Panc1 (cell line): ENCODE measurements around the gene CSF3R. TPM values are rescaled to one million over a fixed set of nuclear protein-coding genes. Genes with fewer than 3 reads are reported as not detected.
A peak's percentile ranks its signal among the peaks of the same experiment; 100 is the strongest.

Source experiments
- ATAC-seq: fragments of 200-7000 bp; cut with Tn5 transposase; 2 replicates; pipeline ENCODE4 v1.9.1; 2020; ENCODE audit warnings: mild to moderate bottlenecking, moderate library complexity
- BruUV-seq: library from RNA; stranded (reverse); fragments of 400-500 nt; replicated peaks from 2 replicates; lab custom pipeline; 2021; lab: Mats Ljungman, UMichigan
- CTCF ChIA-PET: fragments of 300-600 bp; sonication (Branson Sonifier 250); formaldehyde crosslinking; loops from one replicate; lab custom pipeline; 2022; ENCODE audit warnings: antibody characterized with exemption; lab: Charles Lee
- POLR2A ChIA-PET: fragments of 300-600 bp; sonication (Branson Sonifier 250); formaldehyde crosslinking; loops from one replicate; lab custom pipeline; 2022; ENCODE audit warnings: antibody characterized with exemption; lab: Charles Lee
- DNase-seq: peaks from one replicate; pipeline ENCODE4 v3.0.0-alpha.2; 2010; ENCODE audit warnings: low read depth, low spot score
- H3K27ac ChIP-seq: 2 replicates; pipeline ENCODE4 v1.5.1; 2011; ENCODE audit warnings: mild to moderate bottlenecking, low read length, inconsistent platforms
- H3K27me3 ChIP-seq: fragments of 200-500 bp; sonication (Bioruptor generic); 2 replicates; pipeline ENCODE4 v1.6.0; 2014; ENCODE audit warnings: low read length, inconsistent platforms; ENCODE audit not compliant: control insufficient read depth, insufficient read depth
- H3K36me3 ChIP-seq: fragments of 200-500 bp; sonication (Bioruptor generic); 2 replicates; pipeline ENCODE4 v1.5.1; 2014; ENCODE audit warnings: inconsistent platforms, mild to moderate bottlenecking, low read length, moderate library complexity; ENCODE audit not compliant: control insufficient read depth, insufficient read depth
- H3K4me1 ChIP-seq: 2 replicates; pipeline ENCODE4 v1.5.1; 2011; ENCODE audit warnings: inconsistent platforms, mild to moderate bottlenecking, low read length, moderate library complexity; ENCODE audit not compliant: control insufficient read depth, insufficient read depth
- H3K4me3 ChIP-seq, 2 experiments: 2 replicates each; pipeline ENCODE4 v1.5.1; 2011 to 2012; ENCODE audit warnings: low read depth in 2 of 2, low read length in 2 of 2, mild to moderate bottlenecking in 2 of 2, inconsistent platforms in 1 of 2, moderate library complexity in 1 of 2
- H3K9me3 ChIP-seq: fragments of 200-500 bp; sonication (Bioruptor generic); 2 replicates; pipeline ENCODE4 v1.5.1; 2014; ENCODE audit warnings: low read depth, mild to moderate bottlenecking, inconsistent platforms, low read length, moderate library complexity; ENCODE audit not compliant: control insufficient read depth, insufficient read depth
- CTCF ChIP-seq: fragments of 450-650 bp; IDR thresholded peaks from 2 replicates; pipeline ENCODE4 v1.5.1; 2017; ENCODE audit warnings: mild to moderate bottlenecking
- POLR2AphosphoS5 ChIP-seq: IDR thresholded peaks from 2 replicates; pipeline ENCODE4 v1.6.1; 2012; ENCODE audit warnings: mild to moderate bottlenecking, low read depth, low read length, moderate library complexity
- REST ChIP-seq, 2 experiments: IDR thresholded peaks; 2 replicates each; pipeline ENCODE4 v1.6.1; 2011 to 2012; ENCODE audit warnings: low read depth in 2 of 2, control low read depth in 1 of 2, low read length in 1 of 2, mild to moderate bottlenecking in 1 of 2, moderate library complexity in 1 of 2; ENCODE audit not compliant: insufficient read depth in 1 of 2
- SIN3A ChIP-seq: IDR thresholded peaks from 2 replicates; pipeline ENCODE4 v1.6.1; 2012; ENCODE audit warnings: low read depth, mild to moderate bottlenecking, low read length, moderate library complexity, borderline replicate concordance; ENCODE audit not compliant: insufficient read depth
- TCF7L2 ChIP-seq: IDR thresholded peaks from 2 replicates; pipeline ENCODE4 v1.6.1; 2011; ENCODE audit warnings: mild to moderate bottlenecking, low read depth, low read length, inconsistent platforms
- in situ Hi-C: cut with HindIII; loops from 2 replicates; pipeline ENCODE4 v1.10.0; 2016; ENCODE audit warnings: low sequenced_read_pairs, low pct_unique_long_range_greater_than_20kb
- intact Hi-C: fragments of 100-400 bp; cut with micrococcal nuclease; formaldehyde crosslinking; loops from one replicate; pipeline ENCODE4 v1.10.0; 2022; ENCODE audit not compliant: unreplicated experiment
- total RNA-seq: library from RNA; stranded (reverse); gene quantifications from one replicate; pipeline ENCODE4 v1.2.1, GENCODE V29; 2021; ENCODE audit not compliant: unreplicated experiment

Gene CSF3R
- total RNA-seq, 1 experiment from 2014 or later: 0.31 TPM

GRCh38 chr1:36465731-36466369, 16.9 kb downstream of the CSF3R start:
- POLR2A ChIA-PET: no interaction called here
- no peaks in the 10 kb centered on the region for H3K27me3 ChIP-seq
- ATAC-seq (no peak), DNase-seq (no peak)
- H3K4me3 ChIP-seq: no peak overlapping the region
- peak overlapping the region; percentile 91; the same call in 1 of the 2 replicates for H3K27ac ChIP-seq
- no peaks in the 10 kb centered on the region for H3K9me3 ChIP-seq
- CTCF ChIA-PET: no interaction called here
- peaks cover 8% of the 10 kb centered on the region for H3K4me1 ChIP-seq
- in situ Hi-C loops (no loop called here), intact Hi-C loops (no loop called here)
- peaks cover 7% of the 10 kb centered on the region for H3K36me3 ChIP-seq
- BruUV-seq: no TSS peak
- TF ChIP-seq POLR2AphosphoS5: no peak
- TF ChIP-seq SIN3A: no peak
- TF ChIP-seq REST (IDR thresholded peaks at IDR 0.05; ENCODE audit: insufficient read depth in 1 of 2, low read depth in 2 of 2, low read length in 1 of 2): no peak
- no peak for TF ChIP-seq TCF7L2
- no peak for TF ChIP-seq CTCF

- intact Hi-C loops (no loop called here), in situ Hi-C loops (no loop called here)
- CTCF ChIA-PET: no interaction called here
- POLR2A ChIA-PET: no interaction called here
- TF ChIP-seq SIN3A (no peak), REST (IDR thresholded peaks at IDR 0.05; ENCODE audit: insufficient read depth in 1 of 2, low read depth in 2 of 2, low read length in 1 of 2) (no peak), POLR2AphosphoS5 (no peak), TCF7L2 (no peak), CTCF (no peak)
- Histone ChIP-seq H3K4me3 (peak overlapping the region; percentile 93 to 99), H3K27ac (peak overlapping the region; percentile 91), H3K27me3 (no peaks in the 10 kb centered on the region), H3K4me1 (peaks cover 8% of the 10 kb centered on the region), H3K9me3 (no peaks in the 10 kb centered on the region), H3K36me3 (peaks cover 8% of the 10 kb centered on the region)
- ATAC-seq (peak; percentile 69), DNase-seq (peak; percentile 15)
- BruUV-seq: TSS peak; percentile 99
Observed at GRCh38 chr1:36464605-36465393, 17.9 kb downstream of the CSF3R start.
